RPMI7951 (cell line): Measurements from ENCODE around the gene EIF2B5. TPM values are rescaled to one million over a fixed set of nuclear protein-coding genes. Genes with fewer than 3 reads are reported as not detected.

ENCODE experiments used
- total RNA-seq: library from RNA; depleted of rRNA; stranded (reverse); fragments of >200 nt; shearing (Covaris generic); gene quantifications from 2 replicates; pipeline ENCODE4 v1.2.3, GENCODE V29; 2014; rRNA removed

EIF2B5 gene
- total RNA-seq, 1 experiment from 2014 or later = 42.1 TPM

Other genes starting within 250 kb of the EIF2B5 start
- 7.2 and 10.1 TPM in 2 replicates for gene ABCC5, start 117.5 kb upstream of the EIF2B5 start, total RNA-seq
- not detected in 2 replicates for gene HTR3D, start 103.6 kb upstream of the EIF2B5 start, total RNA-seq
- gene HTR3C, start 82.3 kb upstream of the EIF2B5 start, total RNA-seq = not detected in 2 replicates
- not detected in 2 replicates for gene HTR3E, start 38.3 kb upstream of the EIF2B5 start, total RNA-seq
- 21.9 and 27.8 TPM in 2 replicates for gene DVL3, start 20.0 kb downstream of the EIF2B5 start, total RNA-seq
- gene AP2M1, start 39.5 kb downstream of the EIF2B5 start, total RNA-seq = 699 and 754 TPM in 2 replicates
- 27.2 and 33.4 TPM in 2 replicates for gene ABCF3, start 50.8 kb downstream of the EIF2B5 start, total RNA-seq
- not detected in 2 replicates for gene VWA5B2, start 94.2 kb downstream of the EIF2B5 start, total RNA-seq
- 67.0 and 71.2 TPM in 2 replicates for gene ALG3, start 113.6 kb downstream of the EIF2B5 start, total RNA-seq
- 7.3 and 9.6 TPM in 2 replicates for gene EEF1AKMT4, start 114.3 kb downstream of the EIF2B5 start, total RNA-seq
- gene CAMK2N2, start 126.2 kb downstream of the EIF2B5 start, total RNA-seq = 0.29 and 0.96 TPM in 2 replicates
- gene ECE2, start 140.7 kb downstream of the EIF2B5 start, total RNA-seq = not detected in 2 replicates
- 542 and 803 TPM in 2 replicates for gene PSMD2, start 163.9 kb downstream of the EIF2B5 start, total RNA-seq
- 164 and 173 TPM in 2 replicates for gene EIF4G1, start 179.2 kb downstream of the EIF2B5 start, total RNA-seq
- 10.6 and 12.0 TPM in 2 replicates for gene FAM131A, start 202.2 kb downstream of the EIF2B5 start, total RNA-seq
- 3.0 and 6.3 TPM in 2 replicates for gene CLCN2, start 226.2 kb downstream of the EIF2B5 start, total RNA-seq
- gene POLR2H, start 226.4 kb downstream of the EIF2B5 start, total RNA-seq = 146 and 181 TPM in 2 replicates
- not detected in 2 replicates for gene THPO, start 242.8 kb downstream of the EIF2B5 start, total RNA-seq
- gene CHRD, start 244.7 kb downstream of the EIF2B5 start, total RNA-seq = not detected in 2 replicates